HG02852 (cell line): ENCODE measurements around the gene SRGN.
"Not testable (repeated sequence)": the region's sequence is repeated elsewhere in the genome, so short reads cannot be mapped to it uniquely, and the experiment has no call there.

Experiments used
- ATAC-seq: cut with Tn5 transposase; IDR thresholded peaks from one replicate; pipeline ENCODE4 v1.9.1; 2021; ENCODE audit warnings: mild to moderate bottlenecking, moderate library complexity; ENCODE audit not compliant: unreplicated experiment

SRGN gene, protein sequence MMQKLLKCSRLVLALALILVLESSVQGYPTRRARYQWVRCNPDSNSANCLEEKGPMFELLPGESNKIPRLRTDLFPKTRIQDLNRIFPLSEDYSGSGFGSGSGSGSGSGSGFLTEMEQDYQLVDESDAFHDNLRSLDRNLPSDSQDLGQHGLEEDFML

DNA sequence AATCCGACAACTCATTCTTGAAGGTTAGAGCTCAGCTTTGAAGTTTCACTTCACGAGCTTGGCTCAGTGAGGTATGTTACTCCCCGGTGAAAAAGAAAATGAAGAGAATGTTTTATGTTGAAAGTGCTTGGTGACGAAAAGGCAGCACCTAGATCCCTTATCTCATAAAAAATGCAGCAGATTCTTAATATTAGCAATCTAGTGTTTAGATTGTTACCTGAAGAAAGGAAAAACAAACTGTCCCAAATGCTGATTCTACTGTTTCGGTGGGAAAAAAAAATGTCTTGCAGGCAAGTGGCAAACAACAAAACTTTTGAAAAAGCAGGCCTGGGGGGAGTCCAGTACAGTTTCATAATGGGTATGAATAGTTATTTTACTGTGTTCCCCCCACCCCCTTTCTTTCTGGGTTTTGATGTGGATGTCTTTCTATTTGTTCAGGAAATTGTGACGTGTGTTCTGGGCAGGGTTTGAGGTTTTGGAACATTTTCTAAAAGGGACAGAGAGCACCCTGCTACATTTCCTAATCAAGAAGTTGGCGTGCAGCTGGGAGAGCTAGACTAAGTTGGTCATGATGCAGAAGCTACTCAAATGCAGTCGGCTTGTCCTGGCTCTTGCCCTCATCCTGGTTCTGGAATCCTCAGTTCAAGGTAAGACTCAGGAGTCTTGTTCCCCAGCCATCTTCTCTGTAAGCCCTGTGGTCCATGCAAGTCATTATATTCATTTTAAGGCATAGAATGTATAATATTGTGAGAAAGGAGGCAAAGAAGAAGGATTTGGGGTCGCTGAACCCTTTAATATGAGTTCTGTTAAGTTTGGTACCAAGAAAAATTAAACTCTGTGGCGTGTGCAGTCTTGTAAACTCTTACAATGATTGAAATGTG lies at the start of gene SRGN:
SRGN (plus strand) TSS at position 514 of the 881 bp plus-strand sequence; CDS start at position 569, 55 bp downstream.
- peak; percentile 49 for ATAC-seq

DNA sequence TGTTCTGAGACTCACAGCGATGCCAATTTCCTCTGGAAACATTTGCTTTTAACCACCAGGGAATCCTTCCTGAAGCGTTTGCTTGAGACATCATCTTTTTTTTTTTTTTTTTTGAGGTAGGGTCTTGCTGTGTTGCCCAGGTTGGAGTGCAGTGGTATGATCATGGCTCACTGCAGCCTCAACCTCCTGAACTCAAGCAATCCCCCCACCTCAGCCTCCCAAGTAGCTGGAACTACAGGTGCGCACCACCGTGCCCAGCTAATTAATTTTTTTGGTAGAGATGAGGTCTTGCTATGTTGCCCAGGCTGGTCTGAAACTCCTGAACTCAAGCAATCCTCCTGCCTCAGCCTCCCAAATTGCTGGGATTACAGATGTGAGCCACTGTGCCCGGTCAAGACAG lies 47.0 kb upstream of the SRGN start:
- not testable (repeated sequence) for ATAC-seq

DNA sequence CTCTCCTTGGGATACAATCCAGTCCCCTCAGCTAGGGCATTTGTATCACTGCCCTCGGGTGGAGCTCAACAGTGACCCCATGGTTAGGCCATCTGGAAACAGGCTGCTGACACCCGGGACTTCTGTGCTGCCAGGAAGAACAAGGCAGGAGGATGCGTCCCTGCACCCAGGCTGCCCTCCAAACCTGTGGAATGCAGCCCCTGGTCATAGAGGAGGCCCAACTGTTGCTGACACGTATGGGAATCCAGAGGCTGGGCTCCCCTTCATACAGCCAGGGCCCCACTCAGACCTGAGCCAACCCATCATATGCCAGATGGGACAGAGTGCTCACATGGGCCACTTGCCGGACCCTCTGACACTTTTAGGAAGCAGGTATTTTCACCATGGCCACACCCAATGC lies 45.5 kb upstream of the SRGN start:
- no peak for ATAC-seq

DNA sequence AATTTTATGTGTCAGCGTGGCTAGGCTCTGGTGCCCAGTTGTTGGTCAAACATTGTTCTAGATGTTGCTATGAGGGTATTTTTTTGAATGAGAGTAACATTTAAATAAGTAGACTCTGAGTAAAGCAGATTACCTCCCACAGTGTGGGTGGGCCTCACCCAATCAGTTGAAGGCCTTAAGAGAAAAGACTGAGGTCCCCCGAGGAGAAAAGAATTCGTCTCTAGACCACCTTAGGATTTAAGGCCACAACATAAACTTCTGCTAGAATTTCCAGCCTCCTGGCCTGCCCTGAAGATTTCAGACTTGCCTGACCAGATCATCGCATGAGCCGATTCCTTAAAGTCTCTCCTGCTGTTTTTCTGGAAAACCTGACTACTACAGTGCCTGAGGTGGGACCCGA lies 45.1 kb upstream of the SRGN start:
- no peak for ATAC-seq

DNA sequence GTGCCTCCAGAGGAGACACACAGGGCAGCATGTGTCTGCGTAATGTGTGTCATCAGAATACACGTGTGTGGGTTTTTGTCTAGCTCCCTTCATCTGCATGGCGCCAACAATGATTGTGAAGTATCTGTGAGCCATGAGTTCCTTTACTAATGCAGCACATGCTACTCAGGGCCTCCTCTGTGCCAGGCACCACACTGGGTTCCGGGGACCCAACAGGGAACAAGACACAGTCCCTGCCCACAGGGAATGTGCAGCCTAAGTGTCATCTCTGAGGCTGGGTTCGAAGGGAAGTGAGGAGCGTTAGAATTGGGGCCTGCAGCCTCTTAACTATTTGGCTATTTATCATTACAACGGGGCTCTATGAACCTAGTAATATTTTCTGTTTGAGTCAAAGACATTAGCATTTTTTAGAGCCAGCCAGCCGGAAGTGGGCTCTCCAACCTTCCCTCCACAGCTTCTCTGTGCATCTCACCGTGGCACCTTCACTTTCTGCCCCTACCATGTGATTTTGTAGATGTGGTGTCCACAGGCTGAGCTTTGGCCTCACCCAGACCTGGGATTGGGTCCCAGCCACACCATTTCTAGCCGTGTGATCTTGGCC lies 43.9 kb upstream of the SRGN start:
- ATAC-seq = peak; percentile 46

DNA sequence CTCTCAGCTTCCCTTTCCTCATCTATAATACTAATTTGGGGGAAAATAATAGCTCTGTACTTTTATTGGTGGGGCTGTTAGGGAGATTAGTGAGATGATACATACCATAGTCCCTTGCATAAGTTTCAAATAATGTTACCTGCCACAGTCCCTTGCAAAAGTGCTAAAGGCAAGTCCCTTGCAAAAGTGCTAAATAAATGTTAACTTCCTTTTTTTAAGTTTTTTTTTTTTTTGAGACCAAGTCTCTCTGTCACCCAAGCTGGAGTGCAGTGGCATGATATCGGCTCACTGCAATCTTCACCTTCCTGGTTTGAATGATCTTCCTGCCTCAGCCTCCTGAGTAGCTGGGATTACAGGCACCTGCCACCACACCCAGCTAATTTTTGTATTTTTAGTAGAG lies 43.4 kb upstream of the SRGN start:
- peak; percentile 5 for ATAC-seq

DNA sequence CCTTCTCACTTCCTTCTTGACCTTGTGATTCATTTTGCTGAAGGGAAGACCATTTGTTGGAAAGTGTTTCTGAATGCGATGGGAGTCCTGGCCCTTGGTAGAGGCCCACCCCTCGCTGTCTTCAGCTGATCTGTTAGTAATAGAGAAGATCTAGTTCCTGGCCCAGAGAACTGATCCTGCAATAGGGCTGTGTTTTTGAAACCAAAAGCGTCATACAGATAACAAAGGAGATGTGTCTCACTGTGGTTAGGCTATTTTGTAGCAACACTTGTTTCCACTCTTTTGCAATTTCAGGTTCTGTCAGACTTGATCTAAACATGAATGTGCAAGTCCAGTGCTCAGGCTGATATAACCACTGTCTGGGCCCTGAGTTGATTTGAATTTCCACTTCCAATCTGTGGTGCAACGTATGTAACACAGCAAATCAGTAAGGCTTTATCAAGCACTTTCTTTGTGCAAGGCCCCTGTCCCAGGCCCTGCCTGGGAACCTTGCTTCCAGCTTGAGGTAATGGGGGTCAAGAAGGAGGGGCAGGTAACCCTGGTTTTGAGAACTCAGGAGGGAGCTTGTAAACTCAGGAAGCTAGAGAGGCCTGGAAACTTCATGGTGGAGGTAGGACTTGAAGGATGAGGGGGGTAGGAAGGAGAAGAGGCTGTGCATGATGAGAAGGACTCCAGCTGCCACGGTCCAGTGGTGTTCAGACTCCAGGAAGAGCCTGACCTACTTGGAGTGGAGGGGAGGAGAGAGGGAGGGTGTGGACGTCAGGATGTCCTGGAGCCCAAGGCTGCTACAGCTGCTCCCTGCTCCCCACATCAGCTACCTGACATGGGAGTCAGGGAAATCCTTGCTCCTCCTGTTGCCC lies 42.2 kb upstream of the SRGN start:
- peak; percentile 76 for ATAC-seq

DNA sequence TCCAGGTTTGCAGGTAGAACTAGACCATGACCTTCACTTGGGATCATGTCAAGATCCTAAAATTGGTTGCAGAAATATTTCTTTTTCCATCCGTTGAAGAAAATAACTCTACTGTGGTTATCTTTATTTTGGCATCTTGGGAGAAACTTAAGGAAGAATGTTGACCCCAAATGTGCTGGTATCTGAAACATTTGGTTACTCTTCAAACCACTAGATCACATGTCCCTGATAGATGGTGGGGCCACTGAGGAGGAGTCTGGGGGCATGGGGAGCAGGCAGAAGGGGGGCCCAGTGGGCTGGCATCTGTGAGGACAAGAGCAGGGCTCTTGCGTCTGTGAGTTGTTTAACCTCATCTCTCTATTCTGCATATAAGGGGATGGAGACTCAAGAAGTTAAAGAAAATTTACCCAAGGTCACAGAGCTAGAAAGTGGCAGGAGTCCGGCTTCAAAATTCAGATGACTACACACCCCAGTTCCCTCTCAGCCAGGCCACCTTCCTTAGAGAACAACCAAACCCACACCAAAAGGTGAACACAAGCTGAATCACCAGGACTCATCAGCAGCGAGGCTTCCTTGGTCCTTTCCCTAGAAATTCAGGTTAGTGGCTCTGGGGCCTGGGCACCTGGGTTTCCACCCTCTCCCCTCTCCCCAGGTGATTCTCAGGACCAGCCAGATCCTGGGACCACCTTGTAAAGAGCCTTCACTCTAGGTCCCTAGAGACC lies 40.6 kb upstream of the SRGN start:
- no peak for ATAC-seq

DNA sequence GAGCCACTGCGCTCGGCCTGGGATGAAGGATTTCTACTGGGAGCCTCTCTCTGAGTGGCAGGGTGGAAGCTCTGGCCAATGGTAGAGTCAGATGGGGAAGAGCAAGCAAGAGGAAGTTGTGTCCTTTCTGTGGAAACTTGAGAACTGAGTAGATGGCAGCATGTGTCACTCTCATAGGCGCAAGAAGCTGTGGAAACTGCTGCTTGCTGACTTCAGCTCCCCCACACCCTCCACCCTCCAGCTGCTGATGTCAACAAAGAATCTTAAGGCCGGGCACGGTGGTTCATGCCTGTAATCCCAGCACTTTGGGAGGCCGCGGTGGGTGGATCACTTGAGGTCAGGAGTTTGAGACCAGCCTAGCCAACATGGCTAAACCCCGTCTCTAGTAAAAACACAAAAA lies 39.8 kb upstream of the SRGN start:
- ATAC-seq = no peak

DNA sequence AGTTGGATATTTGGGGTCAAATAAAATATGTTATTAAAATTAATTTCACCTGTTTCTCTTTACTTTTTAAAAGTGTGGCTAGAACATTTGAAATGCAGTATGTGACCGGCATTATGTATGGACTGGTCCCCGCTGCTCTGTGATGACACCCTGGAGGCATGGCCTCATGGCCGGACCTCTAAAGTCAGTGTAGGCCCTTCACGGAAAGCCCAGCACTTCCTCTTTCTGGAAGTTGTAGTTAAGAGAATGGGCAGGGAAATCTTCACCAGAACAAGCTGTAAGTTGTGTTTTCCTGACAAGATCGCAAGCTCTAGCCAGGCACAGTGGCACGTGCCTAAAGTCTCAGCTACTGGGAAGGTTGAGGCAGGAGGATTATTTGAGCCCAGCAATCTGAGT lies 38.3 kb upstream of the SRGN start:
- ATAC-seq = no peak

DNA sequence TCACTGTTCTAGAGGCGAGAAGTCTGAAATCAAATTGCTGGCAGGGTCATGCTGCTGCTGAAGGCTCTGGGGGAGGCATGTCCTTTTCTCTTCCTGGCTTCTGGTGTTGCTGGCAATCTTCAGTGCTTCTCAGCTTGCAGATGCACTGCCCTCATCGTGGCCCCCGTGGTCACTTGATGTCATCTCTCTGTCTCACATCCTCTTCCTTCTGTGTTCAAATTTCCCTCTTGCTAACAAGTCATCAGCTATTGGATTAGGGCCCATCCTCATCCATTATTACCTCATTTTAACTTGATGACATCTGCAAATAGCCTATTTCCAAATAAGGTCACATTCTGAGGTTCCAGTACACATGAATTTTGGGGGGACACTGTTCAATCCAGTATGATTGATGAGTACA lies 36.6 kb upstream of the SRGN start:
- peak; percentile 30 for ATAC-seq

DNA sequence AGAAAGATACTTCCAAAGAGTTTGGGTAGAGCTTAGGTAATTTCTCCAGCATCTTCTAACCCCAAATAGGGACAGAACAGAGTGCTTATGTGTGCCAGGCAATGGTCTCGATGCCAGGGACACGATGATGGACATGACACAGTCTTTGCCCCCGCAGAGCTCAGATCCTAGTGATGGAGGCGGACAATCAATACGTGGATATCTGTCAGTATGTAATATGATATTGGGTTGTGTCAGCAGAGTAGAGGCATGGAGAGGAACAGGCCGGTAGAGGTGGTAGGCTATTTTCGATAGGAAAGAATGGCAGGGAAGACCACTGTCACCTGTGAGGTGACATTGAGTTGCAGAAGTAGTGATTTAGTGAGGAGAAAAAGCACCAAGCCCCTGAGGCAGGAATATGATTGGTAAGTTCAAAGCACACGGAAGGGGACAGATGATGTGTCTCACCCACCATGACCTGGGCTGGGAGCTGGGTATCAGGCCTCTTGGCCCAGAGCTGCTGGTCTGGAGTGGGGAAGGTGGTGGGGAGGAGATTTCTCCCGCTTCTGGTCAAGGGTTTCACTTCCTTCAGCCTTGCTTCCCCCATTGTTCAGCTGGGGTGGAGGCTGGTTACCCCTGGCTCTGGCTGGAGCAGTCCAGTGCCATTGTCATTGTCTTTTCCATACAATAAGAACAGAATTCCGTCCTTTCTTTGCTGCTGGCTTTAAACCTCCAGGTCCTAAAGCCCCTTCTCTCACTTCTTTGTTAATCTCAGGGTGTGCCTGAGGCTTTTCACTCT lies 36.0 kb upstream of the SRGN start:
- ATAC-seq = no peak

DNA sequence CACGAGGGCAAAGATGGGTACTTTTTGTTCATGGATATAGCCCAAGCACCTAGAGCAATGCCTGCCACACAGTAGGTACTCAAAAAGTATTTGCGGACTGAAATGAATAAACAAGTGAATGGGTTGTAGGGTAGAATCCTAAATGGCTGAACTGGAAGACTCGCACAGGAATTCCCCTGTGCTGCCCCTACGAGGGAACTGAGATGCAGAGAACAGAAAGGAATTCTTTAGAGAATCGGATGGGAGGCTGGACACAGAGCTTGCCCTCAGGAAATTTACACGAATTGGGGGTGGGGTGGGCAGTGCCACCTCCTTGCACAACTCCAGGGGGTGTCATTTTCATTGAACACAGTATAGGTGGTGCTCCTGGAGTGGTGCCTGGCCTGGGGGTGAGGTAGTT lies 35.2 kb upstream of the SRGN start:
- ATAC-seq = no peak

DNA sequence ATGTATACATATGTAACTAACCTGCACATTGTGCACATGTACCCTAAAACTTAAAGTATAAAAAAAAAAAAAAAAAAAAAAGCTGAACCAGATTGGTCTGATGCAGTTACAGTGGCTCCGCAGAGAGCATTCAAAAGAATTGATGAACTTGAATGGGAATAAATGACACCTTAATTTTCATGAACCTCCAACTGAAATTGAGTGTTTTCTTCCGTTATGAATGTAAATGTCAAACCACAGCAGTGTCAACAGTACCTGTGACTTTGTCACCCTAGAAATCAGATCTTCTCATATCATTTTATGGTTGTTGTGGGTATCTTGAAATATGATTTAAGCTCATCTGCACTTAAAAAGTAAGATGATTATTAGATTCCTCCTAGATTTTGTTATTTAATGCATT lies 32.7 kb upstream of the SRGN start:
- ATAC-seq = no peak

DNA sequence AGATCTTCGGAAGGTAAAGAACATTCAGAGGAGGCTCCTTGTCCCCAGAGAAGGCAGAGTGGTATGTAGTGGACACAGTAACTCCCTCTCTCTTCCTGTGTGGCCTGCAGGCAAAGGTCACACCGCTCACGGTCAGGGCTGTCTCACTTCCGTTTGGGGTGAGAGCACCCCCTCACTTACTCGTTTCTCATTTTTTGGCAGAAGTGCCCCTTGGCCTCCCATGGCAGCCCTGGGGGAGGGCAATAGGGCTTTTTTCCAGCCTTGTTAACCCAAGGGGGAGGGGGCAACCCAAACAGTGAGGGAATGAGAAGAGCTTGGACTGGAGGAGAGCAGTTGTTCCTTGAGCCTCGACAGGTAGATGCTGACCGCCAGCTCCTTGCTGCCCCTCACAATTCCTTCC lies 31.8 kb upstream of the SRGN start:
- ATAC-seq = no peak

DNA sequence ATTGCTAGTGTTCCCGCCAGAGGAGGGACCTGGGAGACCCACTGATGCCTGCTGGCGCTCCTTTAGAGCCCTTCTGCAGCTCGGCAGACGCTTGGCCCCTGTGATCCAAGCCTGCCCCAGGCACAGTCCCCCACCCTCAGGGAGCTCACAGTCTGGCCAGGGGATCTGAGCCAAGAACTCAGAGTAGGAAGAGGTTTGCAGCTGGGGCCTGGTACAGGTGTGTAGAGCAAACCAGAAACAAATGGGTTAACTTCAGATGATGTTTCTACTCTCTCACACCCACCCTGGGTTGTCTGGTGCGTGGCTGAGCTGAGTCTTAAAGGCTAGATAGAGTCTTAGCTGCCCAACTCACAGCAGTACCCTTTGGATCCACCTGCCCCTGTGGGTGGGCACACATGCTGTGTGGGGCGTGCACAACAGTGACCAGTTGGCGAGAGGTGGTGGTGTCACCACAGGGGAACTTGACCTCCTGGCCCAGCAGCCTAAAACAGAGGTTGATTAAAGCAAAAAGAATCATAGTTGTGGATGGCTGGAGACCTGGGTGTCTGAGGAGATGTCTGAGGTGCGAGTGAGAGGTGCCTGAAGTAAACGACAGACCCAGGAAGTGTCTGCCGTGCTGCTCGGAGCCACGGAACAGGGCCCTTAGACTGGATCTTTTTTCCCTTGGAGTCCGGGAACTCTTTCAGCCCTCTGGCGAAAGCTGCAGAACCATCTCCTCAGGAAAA lies 31.2 kb upstream of the SRGN start:
- ATAC-seq = no peak

DNA sequence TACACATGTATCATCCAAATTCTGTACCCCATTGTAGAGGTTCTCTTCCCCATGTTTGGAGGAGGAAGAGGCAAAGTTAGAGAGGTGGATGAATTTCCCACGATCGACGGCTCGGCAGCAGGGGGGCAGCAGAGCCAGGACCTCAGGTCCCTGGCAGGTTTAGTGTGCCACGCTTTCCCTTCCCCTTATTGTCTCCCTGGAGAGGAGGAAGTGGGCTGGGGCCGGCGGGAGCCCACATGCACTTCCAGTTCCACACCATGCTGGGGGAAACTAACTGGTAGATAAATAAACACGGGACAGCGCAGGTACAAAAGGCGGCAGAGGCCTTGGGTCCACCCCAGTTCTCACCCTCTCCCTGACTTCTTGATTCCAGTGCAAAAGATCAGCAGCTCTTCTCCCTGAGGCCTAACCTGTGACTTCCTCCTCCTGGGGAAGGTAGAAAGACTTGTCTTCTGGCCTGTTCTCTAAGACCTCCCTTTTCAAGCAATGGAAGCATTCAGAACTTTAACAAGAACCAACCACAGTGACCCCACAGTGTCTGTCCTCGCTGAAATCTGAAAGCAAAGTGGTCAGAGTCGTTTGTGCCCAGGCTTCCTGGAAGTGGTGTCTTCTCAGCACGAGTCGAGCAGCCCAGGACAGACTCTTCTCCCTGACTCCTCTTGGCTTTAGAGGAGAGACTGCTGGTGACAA lies 30.5 kb upstream of the SRGN start:
- ATAC-seq = no peak

DNA sequence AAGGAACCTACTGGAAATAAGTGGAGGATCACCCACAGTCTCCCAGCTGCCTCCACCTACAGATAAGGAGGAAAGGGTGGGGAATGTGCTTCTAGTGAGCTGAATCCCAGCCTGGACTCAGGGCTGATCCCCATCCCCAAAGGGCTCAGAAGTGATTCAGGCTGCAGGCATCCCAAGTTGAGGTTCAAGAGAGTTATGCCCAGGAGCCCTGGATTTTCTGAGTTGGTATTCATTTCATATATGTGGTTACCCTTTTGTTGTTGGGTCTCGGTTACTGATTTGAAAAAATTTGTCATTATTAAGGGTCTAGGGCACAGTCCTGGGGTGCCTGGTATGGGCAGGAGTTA lies 30.0 kb upstream of the SRGN start:
- no peak for ATAC-seq
